DOHH2 (cell line): ENCODE results near the gene GABRG3.

Experiments
- CTCF ChIP-seq: fragments of 200-600 bp; sonication (generic); IDR thresholded peaks from one replicate; pipeline ENCODE4 v1.5.1; 2014; ENCODE audit warnings: antibody characterized with exemption, mild to moderate bottlenecking, low read depth, low read length; ENCODE audit not compliant: poor library complexity, severe bottlenecking
- EZH2phosphoT487 ChIP-seq: fragments of 200-600 bp; sonication (generic); IDR thresholded peaks from 2 replicates; pipeline ENCODE4 v1.6.1; 2017; ENCODE audit warnings: borderline replicate concordance, mild to moderate bottlenecking, antibody characterized with exemption, low read length, moderate library complexity, mixed read lengths

- TF ChIP-seq CTCF (no peak), EZH2phosphoT487 (no peak)
Measured at GRCh38 chr15:27127815-27128570, 157.0 kb downstream of the GABRG3 start.
